H1 (cell line): ENCODE results near the gene SYNDIG1. TPM values are rescaled to one million over a fixed set of nuclear protein-coding genes. Genes with fewer than 3 reads are reported as not detected.

Source experiments
- CTCF ChIA-PET: fragments of 300-600 bp; sonication (Branson Sonifier 250); formaldehyde crosslinking; loops from one replicate; lab custom pipeline; 2021; ENCODE audit not compliant: partially characterized antibody; lab: Charles Lee
- POLR2A ChIA-PET: fragments of 300-600 bp; sonication (Branson Sonifier 250); formaldehyde crosslinking; loops from one replicate; lab custom pipeline; 2021; ENCODE audit warnings: inconsistent platforms; ENCODE audit not compliant: partially characterized antibody; lab: Charles Lee
- DNase-seq, 2 experiments: peaks; one replicate each; pipeline versions ENCODE4 v3.0.0 to v3.0.0-alpha.2; 2010 to 2022; ENCODE audit warnings: low spot score in 2 of 2, low read depth in 1 of 2, mixed read lengths in 1 of 2
- FAIRE-seq: peaks from 2 replicates; lab custom pipeline; 2011; peaks lifted over from hg19 to GRCh38; lab: Jason Lieb, UNC
- H2AFZ ChIP-seq: 2 replicates; pipeline ENCODE4 v1.8.1; 2012; ENCODE audit warnings: low read length, inconsistent platforms
- H2AK5ac ChIP-seq: 2 replicates; pipeline ENCODE4 v1.6.1; 2013; ENCODE audit warnings: low read depth, low read length
- H2BK120ac ChIP-seq: replicated peaks from 2 replicates; pipeline ENCODE3; 2013; ENCODE audit warnings: low read depth, low read length, inconsistent platforms
- H2BK12ac ChIP-seq: 2 replicates; pipeline ENCODE4 v1.6.1; 2013; ENCODE audit warnings: low read depth, low read length
- H2BK15ac ChIP-seq: 2 replicates; pipeline ENCODE4 v1.6.1; 2013; ENCODE audit warnings: low read length
- H2BK20ac ChIP-seq: 2 replicates; pipeline ENCODE4 v1.6.1; 2013; ENCODE audit warnings: low read length
- H2BK5ac ChIP-seq: 2 replicates; pipeline ENCODE4 v1.6.1; 2013; ENCODE audit warnings: low read depth, low read length
- H3K14ac ChIP-seq: 2 replicates; pipeline ENCODE4 v1.6.1; 2013; ENCODE audit warnings: inconsistent platforms; ENCODE audit not compliant: insufficient read length
- H3K18ac ChIP-seq: 2 replicates; pipeline ENCODE4 v1.6.1; 2013; ENCODE audit warnings: low read length; ENCODE audit errors: extremely low read depth
- H3K23ac ChIP-seq: 2 replicates; pipeline ENCODE4 v1.6.1; 2013; ENCODE audit warnings: inconsistent platforms; ENCODE audit not compliant: insufficient read length
- H3K23me2 ChIP-seq: 2 replicates; pipeline ENCODE4 v1.6.1; 2013; ENCODE audit warnings: low read depth, low read length
- H3K27ac ChIP-seq: 2 replicates; pipeline ENCODE4 v1.6.1; 2011; ENCODE audit warnings: low read depth, low read length, inconsistent platforms
- H3K27me3 ChIP-seq, 4 experiments: replicated peaks in 1 of 4; 1 replicate in 1 of 4; 2 replicates in 3 of 4; pipeline versions ENCODE4 v1.6.1 to v1.8.1; 2011 to 2013; ENCODE audit warnings: low read length in 3 of 4, mild to moderate bottlenecking in 3 of 4, inconsistent platforms in 2 of 4, mixed read lengths in 2 of 4, moderate library complexity in 1 of 4; ENCODE audit not compliant: control insufficient read depth in 3 of 4, insufficient read depth in 3 of 4; ENCODE audit errors: extremely low read depth in 1 of 4
- H3K36me3 ChIP-seq, 4 experiments: 2 replicates each; pipeline versions ENCODE4 v1.6.1 to v1.8.1; 2011 to 2013; ENCODE audit warnings: mild to moderate bottlenecking in 4 of 4, low read length in 3 of 4, moderate library complexity in 2 of 4, control low read depth in 1 of 4, inconsistent platforms in 1 of 4; ENCODE audit not compliant: insufficient read depth in 4 of 4, control insufficient read depth in 2 of 4
- H3K4ac ChIP-seq: replicated peaks from 2 replicates; pipeline ENCODE3; 2013; ENCODE audit warnings: low read length, low read depth, mixed read lengths, inconsistent platforms; ENCODE audit not compliant: insufficient read length
- H3K4me1 ChIP-seq, 4 experiments: replicated peaks in 1 of 4; 1 replicate in 1 of 4; 2 replicates in 3 of 4; pipeline versions ENCODE4 v1.6.1 to v1.8.1; 2011 to 2013; ENCODE audit warnings: low read length in 3 of 4, inconsistent platforms in 2 of 4, mixed read lengths in 1 of 4; ENCODE audit not compliant: insufficient read depth in 4 of 4, control insufficient read depth in 3 of 4
- H3K4me2 ChIP-seq, 2 experiments: 2 replicates each; pipeline versions ENCODE4 v1.6.1 to v1.8.1; 2011 to 2013; ENCODE audit warnings: low read depth in 2 of 2, low read length in 2 of 2, control low read depth in 1 of 2, inconsistent platforms in 1 of 2, mild to moderate bottlenecking in 1 of 2; ENCODE audit not compliant: insufficient read depth in 1 of 2
- H3K4me3 ChIP-seq, 4 experiments: fragments of 200-600, 300-600 bp in 1 of 4; sonication (generic), shearing (Covaris generic), sonication (Bioruptor Twin) in 1 of 4; 2 replicates each; pipeline versions ENCODE4 v1.5.1 to v1.8.1; 2011 to 2016; ENCODE audit warnings: low read length in 4 of 4, low read depth in 3 of 4, control low read depth in 2 of 4, inconsistent platforms in 2 of 4, mild to moderate bottlenecking in 2 of 4, mixed read lengths in 1 of 4, moderate library complexity in 1 of 4; ENCODE audit not compliant: insufficient read depth in 2 of 4; ENCODE audit errors: extremely low read depth in 1 of 4
- H3K56ac ChIP-seq: replicated peaks from 2 replicates; pipeline ENCODE3; 2013; ENCODE audit warnings: low read depth, mild to moderate bottlenecking, mixed read lengths, low read length, inconsistent platforms; ENCODE audit not compliant: insufficient read length
- H3K79me1 ChIP-seq: 2 replicates; pipeline ENCODE4 v1.6.1; 2013; ENCODE audit warnings: low read depth, low read length, control low read depth
- H3K79me2 ChIP-seq, 2 experiments: 2 replicates each; pipeline versions ENCODE4 v1.6.1 to v1.8.1; 2012 to 2013; ENCODE audit warnings: low read length in 2 of 2, mild to moderate bottlenecking in 2 of 2, inconsistent platforms in 1 of 2; ENCODE audit not compliant: insufficient read depth in 2 of 2, control insufficient read depth in 1 of 2
- H3K9ac ChIP-seq, 4 experiments: replicated peaks in 1 of 4; 1 replicate in 1 of 4; 2 replicates in 3 of 4; pipeline versions ENCODE4 v1.6.1 to v1.8.1; 2011 to 2013; ENCODE audit warnings: low read depth in 3 of 4, low read length in 3 of 4, control low read depth in 2 of 4, mild to moderate bottlenecking in 2 of 4, moderate library complexity in 2 of 4, inconsistent platforms in 1 of 4; ENCODE audit errors: extremely low read depth in 1 of 4
- H3K9me3 ChIP-seq, 2 experiments: 2 replicates each; pipeline versions ENCODE4 v1.6.1 to v1.8.1; 2012 to 2013; ENCODE audit warnings: mild to moderate bottlenecking in 2 of 2, moderate library complexity in 2 of 2, control low read depth in 1 of 2, inconsistent platforms in 1 of 2, low read depth in 1 of 2, low read length in 1 of 2, mixed read lengths in 1 of 2; ENCODE audit not compliant: insufficient read depth in 2 of 2
- H4K20me1 ChIP-seq, 2 experiments: replicated peaks in 1 of 2; 2 replicates each; pipeline versions ENCODE3 to v1.8.1; 2011 to 2013; ENCODE audit warnings: inconsistent platforms in 2 of 2, low read length in 2 of 2, mild to moderate bottlenecking in 1 of 2; ENCODE audit not compliant: insufficient read depth in 2 of 2, control insufficient read depth in 1 of 2
- H4K5ac ChIP-seq: 2 replicates; pipeline ENCODE4 v1.6.1; 2013; ENCODE audit warnings: low read length, low read depth, mixed read lengths, inconsistent platforms; ENCODE audit not compliant: insufficient read length
- H4K8ac ChIP-seq: 2 replicates; pipeline ENCODE4 v1.8.0; 2013; ENCODE audit warnings: mild to moderate bottlenecking, moderate library complexity, low read length, inconsistent platforms; ENCODE audit not compliant: insufficient read depth; ENCODE audit errors: extremely low read depth
- H4K91ac ChIP-seq: replicated peaks from 2 replicates; pipeline ENCODE3; 2013; ENCODE audit warnings: low read length, mixed read lengths, inconsistent platforms; ENCODE audit not compliant: insufficient read length
- POLR2A ChIP-seq, 2 experiments: IDR thresholded peaks; 1 replicate in 1 of 2; 2 replicates in 1 of 2; pipeline ENCODE4 v1.6.1; 2011; ENCODE audit warnings: low read depth in 2 of 2, low read length in 2 of 2, mild to moderate bottlenecking in 2 of 2; ENCODE audit errors: control extremely low read depth in 1 of 2
- WGBS, 2 experiments: shearing (Covaris generic) in 1 of 2; methylation state at CpG; one replicate each; pipeline versions ENCODE4 v1.1.6 to v1.1.7; 2013 to 2015; ENCODE audit warnings: low lambda C conversion rate in 2 of 2, mixed read lengths in 2 of 2, inconsistent platforms in 1 of 2, low coverage in 1 of 2, missing lambda C conversion rate in 1 of 2; ENCODE audit not compliant: insufficient replicate concordance in 2 of 2, insufficient coverage in 1 of 2, insufficient read length in 1 of 2; ENCODE audit errors: extremely low coverage in 1 of 2, missing lambda C conversion rate in 1 of 2; 5-methylcytosine and 5-hydroxymethylcytosine counted together
- polyA plus RNA-seq, 7 experiments: library from polyadenylated mRNA; depleted of rRNA in 3 of 7; stranded (reverse) in 5 of 7; unstranded in 2 of 7; fragments of >200 nt in 5 of 7; fragments of 200-250 nt in 2 of 7; gene quantifications; 1 replicate in 5 of 7; 2 replicates in 1 of 7; 4 replicates in 1 of 7; pipeline versions ENCODE4 v1.2.1 to v1.2.3, GENCODE V29; 2011 to 2013; ENCODE audit warnings: missing spikeins in 2 of 7, mixed read lengths in 2 of 7
- total RNA-seq: library from RNA; stranded (reverse); fragmentation: NEBNext Ultra II Directional; extraction: Animal tissue kit (Norgen Biotek cat#: 25700); gene quantifications from 2 replicates; pipeline ENCODE4 v1.2.1, GENCODE V29; 2021

The SYNDIG1 gene
- total and polyA plus RNA-seq, 2 of the 8 experiments (the other 6 are each of a cell fraction or from before 2014, with no cell fraction given), result 6.5 to 7.8 TPM

- WGBS, 2 experiments, result 88% methylated on average over 19 of the region's 19 CpGs; no CpG with 5 or more reads in 1 of the 2 experiments
- no peak for FAIRE-seq
- Histone ChIP-seq H4K8ac (no peak overlapping the region), H3K79me1 (no peaks in the 10 kb centered on the region), H3K79me2 (no peaks in the 10 kb centered on the region), H2BK5ac (no peak overlapping the region), H2BK12ac (no peak overlapping the region), H2BK120ac (no peak overlapping the region), H3K4me2 (no peak overlapping the region), H3K9me3 (no peaks in the 10 kb centered on the region), H3K9ac (no peak overlapping the region), H3K4me3 (no peak overlapping the region), H3K23me2 (no peaks in the 10 kb centered on the region), H4K20me1 (no peaks in the 10 kb centered on the region), H3K4me1 (peaks cover 0 to 5% (median 1%) of the 10 kb centered on the region in 4 experiments; a peak in 3 of 7 replicates), H2AK5ac (no peak overlapping the region), H3K23ac (no peak overlapping the region), H3K14ac (no peak overlapping the region), H2BK20ac (no peak overlapping the region), H4K91ac (no peak overlapping the region), H3K4ac (no peak overlapping the region), H3K27me3 (no peaks in the 10 kb centered on the region), H2AFZ (no peak overlapping the region), H3K18ac (no peak overlapping the region), H4K5ac (no peak overlapping the region), H2BK15ac (no peak overlapping the region), H3K36me3 (no peaks in the 10 kb centered on the region), H3K56ac (no peak overlapping the region), H3K27ac (no peak overlapping the region)
- ChIA-PET POLR2A (no interaction called here), CTCF (interaction anchor here (0.6 to 2.1 kb wide), 6 partner anchors 15 to 423 kb away, joined by 3 to 6 read pairs (median 3); no protein-coding TSS in a partner anchor)
- no peak for DNase-seq
- no peak for TF ChIP-seq POLR2A (IDR thresholded peaks at IDR 0.05; ENCODE audit: control extremely low read depth in 1 of 2, low read depth in 2 of 2, low read length in 2 of 2)
Observed at GRCh38 chr20:24616258-24617079, 147.0 kb downstream of the SYNDIG1 start.
